ENCODE data around the gene SLC5A7.

DNA sequence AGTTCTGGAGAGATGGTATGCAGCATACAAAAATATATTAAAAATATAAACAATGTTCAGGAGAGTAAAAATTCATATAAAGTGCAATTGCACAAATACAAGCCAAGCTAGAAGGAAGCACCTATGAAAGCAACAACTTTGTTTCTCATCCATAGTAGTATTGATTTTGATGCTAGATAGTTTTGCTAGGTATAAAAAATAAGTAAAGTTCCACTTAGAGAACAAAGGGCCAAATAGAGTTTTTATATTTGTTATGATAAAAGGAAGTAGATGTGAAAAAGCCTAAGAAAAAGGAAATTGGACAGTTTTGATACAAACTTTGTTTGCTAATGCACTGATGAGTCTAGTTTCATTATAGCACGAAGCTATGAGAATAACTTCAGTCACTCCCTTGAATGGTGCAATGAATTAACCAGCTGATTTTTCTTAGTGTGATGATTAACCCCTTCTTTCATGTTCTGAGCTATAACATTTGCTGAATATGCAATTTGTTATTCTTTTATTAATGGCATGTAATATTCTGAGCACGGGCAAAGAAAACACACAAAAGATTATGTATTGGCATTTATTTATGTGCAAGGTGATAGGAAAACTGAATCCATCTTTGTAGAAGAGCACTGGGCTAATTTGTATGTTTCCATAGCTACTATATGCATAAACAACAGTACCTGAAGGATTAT lies 24.7 kb downstream of the SLC5A7 start:
- no peak for TF ChIP-seq POLR2A (IDR thresholded peaks at IDR 0.05)
- TF ChIP-seq, protein P1, sequence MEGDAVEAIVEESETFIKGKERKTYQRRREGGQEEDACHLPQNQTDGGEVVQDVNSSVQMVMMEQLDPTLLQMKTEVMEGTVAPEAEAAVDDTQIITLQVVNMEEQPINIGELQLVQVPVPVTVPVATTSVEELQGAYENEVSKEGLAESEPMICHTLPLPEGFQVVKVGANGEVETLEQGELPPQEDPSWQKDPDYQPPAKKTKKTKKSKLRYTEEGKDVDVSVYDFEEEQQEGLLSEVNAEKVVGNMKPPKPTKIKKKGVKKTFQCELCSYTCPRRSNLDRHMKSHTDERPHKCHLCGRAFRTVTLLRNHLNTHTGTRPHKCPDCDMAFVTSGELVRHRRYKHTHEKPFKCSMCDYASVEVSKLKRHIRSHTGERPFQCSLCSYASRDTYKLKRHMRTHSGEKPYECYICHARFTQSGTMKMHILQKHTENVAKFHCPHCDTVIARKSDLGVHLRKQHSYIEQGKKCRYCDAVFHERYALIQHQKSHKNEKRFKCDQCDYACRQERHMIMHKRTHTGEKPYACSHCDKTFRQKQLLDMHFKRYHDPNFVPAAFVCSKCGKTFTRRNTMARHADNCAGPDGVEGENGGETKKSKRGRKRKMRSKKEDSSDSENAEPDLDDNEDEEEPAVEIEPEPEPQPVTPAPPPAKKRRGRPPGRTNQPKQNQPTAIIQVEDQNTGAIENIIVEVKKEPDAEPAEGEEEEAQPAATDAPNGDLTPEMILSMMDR (IDR thresholded peaks at IDR 0.05) = no peak

Measured in heart left ventricle (tissue), 13 donors.